Activated naive CD8-positive, alpha-beta T cell treated with anti-CD3 and anti-CD28 coated beads, Interleukin-2, amount 10 ng/mL, durations not matched to agents 7 days and 5 days (primary cell): Measurements from ENCODE around the gene ZNF492. TPM values are rescaled to one million over a fixed set of nuclear protein-coding genes. Genes with fewer than 3 reads are reported as not detected.
"Not testable (repeated sequence)": the region's sequence is repeated elsewhere in the genome, so short reads cannot be mapped to it uniquely, and the experiment has no call there.

ENCODE experiments used
- ATAC-seq: fragments of 150-1000 bp; cut with Tn5 transposase; one replicate; pipeline ENCODE4 v1.10.0; 2021; ENCODE audit warnings: low read depth, moderate library complexity
- POLR2A ChIA-PET: fragments of 350-600 bp; sonication (Branson Sonifier 250); formaldehyde crosslinking; loops from one replicate; lab custom pipeline; 2021; ENCODE audit warnings: antibody characterized with exemption; lab: Charles Lee
- DNase-seq: peaks from one replicate; pipeline ENCODE4 v3.0.0; 2021
- H3K27ac Mint-ChIP-seq: one replicate; pipeline ENCODE4 v1.8.0; 2022; ENCODE audit warnings: mild to moderate bottlenecking, mixed read lengths
- H3K27me3 Mint-ChIP-seq: one replicate; pipeline ENCODE4 v1.8.0; 2022; ENCODE audit warnings: mild to moderate bottlenecking, moderate library complexity, mixed read lengths
- H3K36me3 Mint-ChIP-seq: one replicate; pipeline ENCODE4 v1.8.0; 2021; ENCODE audit warnings: mild to moderate bottlenecking, mixed read lengths
- H3K4me1 Mint-ChIP-seq: one replicate; pipeline ENCODE4 v1.8.0; 2021; ENCODE audit warnings: mixed read lengths
- H3K4me3 Mint-ChIP-seq: one replicate; pipeline ENCODE4 v1.8.0; 2022; ENCODE audit warnings: mild to moderate bottlenecking, moderate library complexity, mixed read lengths
- H3K9me3 Mint-ChIP-seq: one replicate; pipeline ENCODE4 v1.8.0; 2021; ENCODE audit warnings: mixed read lengths
- total RNA-seq, 2 experiments: library from RNA; stranded (reverse); gene quantifications; one replicate each; pipeline ENCODE4 v1.2.3, GENCODE V29; 2021

Gene ZNF492
- total RNA-seq, 2 experiments from 2014 or later: 2.3 to 2.5 TPM

DNA sequence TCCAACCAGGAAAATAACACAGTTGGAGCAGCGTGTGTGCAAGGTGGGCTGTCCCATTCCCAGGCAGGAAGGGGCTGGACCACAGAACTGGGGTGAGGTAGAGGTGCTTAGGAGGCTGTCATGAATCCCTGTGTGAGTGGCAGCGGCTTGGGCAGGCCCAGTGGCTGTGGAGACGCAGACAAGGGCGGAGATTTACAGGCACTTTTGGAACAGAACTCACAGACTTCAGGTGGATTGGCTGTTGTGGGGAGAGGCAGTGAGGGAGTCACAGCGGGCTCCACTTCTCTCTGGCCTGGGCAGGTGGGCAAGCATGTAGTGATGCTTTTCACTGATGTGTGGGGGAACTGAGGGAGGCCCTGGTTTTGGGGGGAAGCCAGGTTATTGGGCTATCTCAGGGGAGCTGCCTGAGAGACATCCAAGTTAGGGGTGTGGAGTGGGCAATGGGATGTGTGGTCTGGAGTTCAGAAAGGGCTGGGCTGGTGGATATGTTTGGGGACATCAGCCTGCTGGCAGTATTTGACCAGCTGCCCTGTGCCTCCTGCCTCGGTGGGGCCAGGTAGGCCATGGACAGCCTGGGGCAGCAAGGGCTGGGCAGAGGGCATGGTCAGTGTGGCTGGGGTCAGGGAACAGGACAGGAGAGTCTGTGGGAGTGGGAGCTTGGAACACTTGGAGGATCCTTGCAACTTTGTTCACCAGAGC is 27.0 kb upstream of the ZNF492 start:
- DNase-seq (no peak), ATAC-seq (no peak)
- H3K27ac Mint-ChIP-seq: no peak overlapping the region
- H3K27me3 Mint-ChIP-seq: no peaks in the 10 kb centered on the region
- POLR2A ChIA-PET: no interaction called here
- H3K4me1 Mint-ChIP-seq: no peaks in the 10 kb centered on the region
- no peaks in the 10 kb centered on the region for H3K36me3 Mint-ChIP-seq
- peaks cover 25% of the 10 kb centered on the region for H3K9me3 Mint-ChIP-seq
- no peak overlapping the region for H3K4me3 Mint-ChIP-seq

DNA sequence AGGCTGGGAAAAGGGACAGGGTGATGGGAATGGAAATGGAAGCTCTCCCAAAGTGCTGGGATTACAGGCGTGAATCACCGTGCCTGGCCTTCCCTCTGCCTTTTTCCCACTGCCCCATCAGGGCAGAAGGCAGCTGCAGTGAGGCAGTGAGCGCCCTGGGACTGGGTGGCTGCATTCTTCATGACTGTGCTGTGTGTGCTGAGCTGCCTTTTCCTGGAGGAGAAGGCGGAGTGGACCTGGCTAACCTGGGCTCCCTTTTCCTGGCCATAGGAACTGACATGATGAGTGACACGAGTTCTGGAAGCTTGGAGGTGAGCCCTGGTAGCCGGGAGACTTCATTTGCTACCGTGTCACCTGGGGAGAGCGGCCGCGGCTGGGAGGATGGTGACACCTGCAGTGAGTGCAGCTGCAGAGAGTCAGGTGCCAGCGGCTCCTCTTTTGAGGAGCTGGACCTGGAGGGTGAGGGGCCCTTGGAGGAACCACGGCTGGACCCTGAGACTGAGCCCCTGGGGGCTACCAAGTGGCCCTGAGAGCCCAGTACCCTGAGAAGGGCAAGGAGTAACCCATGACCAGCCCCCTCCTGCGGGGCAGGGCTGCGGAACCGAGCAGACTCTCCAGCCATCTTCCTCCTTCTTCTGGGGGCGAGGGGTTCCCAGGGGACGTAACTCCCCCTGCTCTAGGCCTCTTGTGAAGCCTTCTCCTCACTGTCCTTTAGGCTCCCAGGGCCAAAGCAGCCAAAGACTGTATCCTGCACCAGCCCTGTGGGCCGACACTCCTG is 26.3 kb upstream of the ZNF492 start:
- H3K4me3 Mint-ChIP-seq: no peak overlapping the region
- no peaks in the 10 kb centered on the region for H3K4me1 Mint-ChIP-seq
- ATAC-seq (no peak), DNase-seq (no peak)
- H3K27me3 Mint-ChIP-seq: no peaks in the 10 kb centered on the region
- H3K27ac Mint-ChIP-seq: no peak overlapping the region
- no peaks in the 10 kb centered on the region for H3K36me3 Mint-ChIP-seq
- H3K9me3 Mint-ChIP-seq: peaks cover 25% of the 10 kb centered on the region
- POLR2A ChIA-PET: no interaction called here

DNA sequence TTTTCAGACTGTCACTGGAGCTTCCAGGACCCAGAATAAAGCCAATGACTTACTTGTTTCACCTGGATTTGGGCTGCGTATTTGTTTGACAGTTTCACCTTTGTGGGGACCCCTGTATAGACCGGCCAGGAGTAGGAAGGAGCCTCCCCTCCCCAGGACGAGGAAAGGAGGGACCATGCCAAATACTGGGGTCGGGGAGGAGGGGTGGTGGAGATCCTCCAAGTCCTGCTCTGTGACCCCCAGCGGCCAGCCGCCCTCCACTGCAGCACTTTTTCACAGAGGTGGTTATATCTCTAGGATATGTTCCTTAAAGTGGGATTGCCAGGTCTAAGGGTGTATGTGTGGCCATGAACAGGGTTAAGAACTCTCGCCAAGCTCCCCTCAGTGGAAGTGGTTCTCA is 25.7 kb upstream of the ZNF492 start:
- Mint-ChIP-seq H3K27ac (no peak overlapping the region), H3K9me3 (peaks cover 25% of the 10 kb centered on the region), H3K4me1 (no peaks in the 10 kb centered on the region), H3K4me3 (no peak overlapping the region), H3K36me3 (no peaks in the 10 kb centered on the region), H3K27me3 (no peaks in the 10 kb centered on the region)
- no peak for ATAC-seq
- no peak for DNase-seq
- POLR2A ChIA-PET: no interaction called here

DNA sequence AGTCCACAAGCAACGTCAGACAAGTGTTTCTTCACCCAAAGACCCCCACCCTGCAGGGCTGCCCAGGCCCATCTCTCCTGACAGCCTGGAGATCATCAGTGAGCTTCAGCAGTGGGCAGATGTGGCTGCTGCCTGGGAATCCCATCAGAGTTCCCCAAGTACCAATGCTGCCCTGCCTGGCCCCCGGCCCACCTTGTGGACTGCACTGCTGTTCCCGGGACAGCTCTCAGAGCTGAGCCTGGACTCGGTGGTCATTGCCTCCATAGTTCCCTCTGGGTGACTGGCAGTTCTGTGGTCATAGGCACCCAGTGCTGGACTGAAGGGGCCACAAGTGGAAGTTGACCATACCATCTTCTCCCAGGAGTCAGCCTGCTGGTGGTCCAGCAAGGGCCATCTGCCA is 24.5 kb upstream of the ZNF492 start:
- POLR2A ChIA-PET: no interaction called here
- Mint-ChIP-seq H3K27me3 (no peaks in the 10 kb centered on the region), H3K9me3 (peaks cover 23% of the 10 kb centered on the region), H3K4me3 (no peak overlapping the region), H3K4me1 (no peaks in the 10 kb centered on the region), H3K27ac (no peak overlapping the region), H3K36me3 (no peaks in the 10 kb centered on the region)
- DNase-seq (no peak), ATAC-seq (no peak)

DNA sequence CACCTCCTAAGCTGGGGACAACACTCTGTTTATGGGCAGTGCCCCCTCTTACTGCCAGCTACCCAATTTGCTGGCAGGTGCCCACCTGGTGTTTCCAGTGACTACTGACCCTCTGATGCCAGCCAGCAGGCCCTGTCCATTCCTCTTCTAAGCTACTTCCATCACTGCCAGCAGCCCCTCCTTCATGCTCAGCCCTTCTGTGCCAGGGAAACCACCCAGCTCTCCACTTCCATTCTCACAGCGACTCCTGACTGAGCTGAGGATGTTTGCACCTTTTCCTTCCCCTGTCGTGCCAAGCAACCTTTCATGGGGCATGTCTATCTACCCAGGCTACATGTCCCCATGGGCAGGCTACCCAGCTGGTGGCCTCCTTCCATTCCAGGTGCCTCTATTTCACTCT is 24.0 kb upstream of the ZNF492 start:
- Mint-ChIP-seq H3K4me3 (no peak overlapping the region), H3K9me3 (peaks cover 23% of the 10 kb centered on the region), H3K36me3 (no peaks in the 10 kb centered on the region), H3K27ac (no peak overlapping the region), H3K27me3 (no peaks in the 10 kb centered on the region), H3K4me1 (no peaks in the 10 kb centered on the region)
- DNase-seq: no peak
- POLR2A ChIA-PET: no interaction called here
- ATAC-seq: no peak

DNA sequence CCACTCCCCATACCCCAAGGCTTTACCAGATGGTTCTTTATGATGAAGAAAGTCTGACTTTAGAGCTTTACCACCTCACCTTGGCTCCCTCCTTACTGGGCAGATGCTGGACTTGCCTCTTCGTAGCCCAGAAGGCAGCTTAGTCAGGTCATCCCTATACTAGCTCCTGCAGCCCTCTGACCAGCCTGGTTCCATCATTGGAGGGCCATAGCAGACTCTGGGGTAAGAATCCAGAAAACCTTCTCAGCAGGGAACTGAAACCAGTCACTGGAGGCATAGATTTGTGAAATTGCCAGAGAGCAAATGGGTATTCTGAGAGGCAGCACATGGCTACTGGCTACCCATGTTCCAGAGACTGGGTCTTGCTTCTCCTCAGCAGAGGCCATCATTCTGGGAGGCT is 21.8 kb upstream of the ZNF492 start:
- Mint-ChIP-seq H3K9me3 (peaks cover 17% of the 10 kb centered on the region), H3K36me3 (no peaks in the 10 kb centered on the region), H3K27ac (no peak overlapping the region), H3K4me3 (no peak overlapping the region), H3K27me3 (no peaks in the 10 kb centered on the region), H3K4me1 (no peaks in the 10 kb centered on the region)
- ATAC-seq (no peak), DNase-seq (no peak)
- POLR2A ChIA-PET: no interaction called here

DNA sequence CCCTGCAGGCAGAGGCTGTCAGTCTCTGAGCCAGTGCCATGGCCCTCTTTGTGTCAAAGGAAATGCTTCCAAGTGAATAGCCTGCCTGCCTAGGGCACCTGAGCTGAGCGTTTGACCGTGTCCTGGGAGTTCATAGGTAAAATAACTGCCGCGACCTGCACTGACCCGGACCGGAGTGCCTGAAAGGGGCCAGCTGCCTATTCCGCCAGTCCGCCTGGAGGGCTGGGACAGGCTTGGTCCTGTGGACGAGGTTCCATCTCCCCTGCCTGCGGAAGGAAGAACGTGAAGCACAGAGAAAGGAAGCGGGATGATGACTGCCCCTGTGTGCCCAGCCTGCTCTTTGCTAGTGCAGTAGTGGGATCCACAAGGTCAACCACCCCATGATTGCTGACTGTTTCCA is 17.5 kb upstream of the ZNF492 start:
- DNase-seq (no peak), ATAC-seq (no peak)
- H3K4me3 Mint-ChIP-seq: no peak overlapping the region
- peaks cover 13% of the 10 kb centered on the region for H3K9me3 Mint-ChIP-seq
- POLR2A ChIA-PET: no interaction called here
- H3K27me3 Mint-ChIP-seq: no peaks in the 10 kb centered on the region
- H3K36me3 Mint-ChIP-seq: no peaks in the 10 kb centered on the region
- H3K4me1 Mint-ChIP-seq: no peaks in the 10 kb centered on the region
- H3K27ac Mint-ChIP-seq: no peak overlapping the region

DNA sequence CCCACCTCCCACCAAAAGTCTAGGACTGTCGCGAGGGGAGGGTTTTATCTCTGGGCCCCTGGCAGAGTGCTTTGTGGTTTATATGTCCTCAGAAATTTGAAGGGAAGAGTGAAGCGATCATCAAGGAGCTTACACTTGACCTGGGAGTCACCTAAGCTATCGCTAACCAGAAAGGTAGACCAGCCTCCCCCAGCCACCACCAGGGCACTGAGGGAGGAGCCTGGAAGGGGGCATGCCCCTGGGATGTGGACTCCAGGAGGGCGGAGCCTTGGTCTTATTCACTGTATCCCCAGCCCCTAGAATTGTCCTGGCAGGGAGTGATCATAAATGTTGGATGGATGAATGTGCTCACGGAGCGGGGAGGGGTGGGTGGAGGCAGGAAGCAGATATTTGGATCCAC is 16.9 kb upstream of the ZNF492 start:
- H3K4me3 Mint-ChIP-seq, H3K4me1 Mint-ChIP-seq, H3K27me3 Mint-ChIP-seq, H3K27ac Mint-ChIP-seq, H3K36me3 Mint-ChIP-seq, ATAC-seq, DNase-seq, POLR2A ChIA-PET: not testable (repeated sequence)
- H3K9me3 Mint-ChIP-seq: peaks cover 12% of the 10 kb centered on the region

DNA sequence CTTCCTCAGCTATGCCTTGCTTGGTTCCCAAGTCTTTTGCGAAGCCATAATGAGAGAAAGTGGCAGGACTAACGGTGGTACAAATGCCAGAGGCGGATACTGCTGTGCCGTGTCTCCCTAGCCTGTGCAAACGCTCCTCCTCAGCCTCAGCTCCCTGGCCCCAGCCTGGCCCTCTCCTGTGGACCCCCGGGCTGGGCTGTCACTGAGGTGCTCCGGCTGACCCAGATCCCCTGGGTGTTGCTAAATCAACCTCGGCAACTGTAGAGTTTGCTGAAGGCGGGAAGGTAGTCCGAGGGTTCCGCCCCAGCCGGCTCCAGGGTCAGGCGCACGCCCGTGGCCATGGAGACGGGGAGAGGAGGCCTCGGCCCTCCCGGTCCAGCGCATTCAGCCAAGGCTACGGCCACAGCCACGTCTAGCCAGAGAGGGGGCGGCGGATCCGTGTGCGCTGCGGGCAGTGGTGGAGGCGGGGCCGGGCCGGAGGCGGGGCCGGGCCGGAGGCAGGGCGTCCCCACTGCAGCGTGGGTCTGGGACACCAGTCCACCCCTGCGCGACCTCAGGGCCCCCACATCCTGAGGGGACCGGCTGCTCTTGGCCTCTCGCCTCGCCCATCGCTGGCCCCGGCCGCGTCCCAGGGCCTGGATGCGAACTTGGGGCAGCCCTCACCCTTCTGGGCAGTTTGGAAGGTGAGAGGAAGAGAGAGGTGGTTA is 16.4 kb upstream of the ZNF492 start:
- peaks cover 12% of the 10 kb centered on the region for H3K9me3 Mint-ChIP-seq
- POLR2A ChIA-PET: no interaction called here
- H3K36me3 Mint-ChIP-seq: no peaks in the 10 kb centered on the region
- ATAC-seq: no peak
- no peak for DNase-seq
- no peak overlapping the region for H3K4me3 Mint-ChIP-seq
- no peak overlapping the region for H3K27ac Mint-ChIP-seq
- H3K27me3 Mint-ChIP-seq: no peaks in the 10 kb centered on the region
- H3K4me1 Mint-ChIP-seq: no peaks in the 10 kb centered on the region

DNA sequence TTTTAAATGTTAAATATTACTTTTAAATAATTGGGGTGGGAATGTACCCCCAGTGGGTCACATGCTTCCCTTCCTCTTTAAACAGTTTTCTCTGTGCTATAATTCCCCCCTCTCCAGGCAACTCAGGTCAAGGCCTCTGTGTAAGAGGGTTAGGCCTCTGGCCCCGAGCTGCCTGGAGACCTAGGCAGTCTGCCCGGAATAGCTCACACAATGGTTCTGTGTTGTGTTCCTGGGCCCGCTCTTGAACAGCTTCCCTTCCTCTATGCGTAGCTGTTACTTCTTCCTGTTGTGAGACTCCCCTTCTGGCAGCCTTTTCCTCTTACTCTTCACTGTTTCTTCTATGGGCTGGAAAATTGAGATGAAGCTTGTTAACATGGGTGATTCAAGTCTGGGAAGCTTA is 14.8 kb upstream of the ZNF492 start:
- Mint-ChIP-seq H3K4me1 (no peaks in the 10 kb centered on the region), H3K27me3 (no peaks in the 10 kb centered on the region), H3K9me3 (peaks cover 9% of the 10 kb centered on the region), H3K27ac (no peak overlapping the region), H3K36me3 (no peaks in the 10 kb centered on the region), H3K4me3 (no peak overlapping the region)
- POLR2A ChIA-PET: no interaction called here
- ATAC-seq (no peak), DNase-seq (no peak)

DNA sequence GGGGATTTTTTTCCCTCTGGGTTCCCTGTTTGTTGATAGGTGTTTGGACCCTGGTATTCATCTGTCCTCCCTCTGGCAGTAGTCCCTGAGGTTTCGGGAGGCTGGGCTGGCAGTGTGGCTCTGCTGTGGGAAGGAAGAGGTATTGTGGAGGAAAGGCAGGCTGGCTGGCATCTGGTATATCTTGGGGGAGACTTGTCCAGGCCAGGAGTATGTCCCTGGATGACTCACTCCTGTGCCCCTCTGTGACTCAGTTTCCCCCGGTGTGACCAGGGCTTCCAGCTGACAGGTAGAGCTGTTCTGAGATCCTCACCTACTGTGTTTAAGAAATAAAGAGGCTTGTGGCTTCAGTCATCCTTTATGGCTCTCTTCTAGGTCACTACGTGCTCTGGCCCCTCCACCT is 14.2 kb upstream of the ZNF492 start:
- POLR2A ChIA-PET: no interaction called here
- Mint-ChIP-seq H3K4me3 (no peak overlapping the region), H3K4me1 (no peaks in the 10 kb centered on the region), H3K27me3 (no peaks in the 10 kb centered on the region), H3K27ac (no peak overlapping the region), H3K36me3 (no peaks in the 10 kb centered on the region), H3K9me3 (peaks cover 9% of the 10 kb centered on the region)
- DNase-seq (no peak), ATAC-seq (no peak)

DNA sequence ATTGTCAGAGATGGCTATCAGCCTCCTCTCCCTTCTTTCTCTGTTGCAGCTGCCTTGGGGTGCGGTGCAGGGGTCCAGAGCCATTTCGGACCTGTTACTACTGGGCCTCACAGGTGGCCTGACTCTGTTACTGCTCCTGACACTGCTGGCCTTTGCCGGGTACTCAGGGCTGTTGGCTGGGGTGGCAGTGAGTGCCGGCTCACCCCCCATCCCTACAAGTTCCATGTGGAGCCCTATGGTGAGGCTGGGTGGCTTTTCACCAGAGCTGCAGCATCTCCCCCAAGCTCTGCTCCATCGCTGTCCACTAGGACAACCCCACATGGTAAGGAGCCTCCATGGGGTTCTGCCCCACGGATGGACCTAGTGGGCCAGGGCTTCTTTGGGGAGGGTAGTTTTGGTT is 13.7 kb upstream of the ZNF492 start:
- Mint-ChIP-seq H3K4me3 (no peak overlapping the region), H3K4me1 (no peaks in the 10 kb centered on the region), H3K36me3 (no peaks in the 10 kb centered on the region), H3K27me3 (no peaks in the 10 kb centered on the region), H3K27ac (no peak overlapping the region), H3K9me3 (peaks cover 7% of the 10 kb centered on the region)
- POLR2A ChIA-PET: no interaction called here
- ATAC-seq (no peak), DNase-seq (no peak)

DNA sequence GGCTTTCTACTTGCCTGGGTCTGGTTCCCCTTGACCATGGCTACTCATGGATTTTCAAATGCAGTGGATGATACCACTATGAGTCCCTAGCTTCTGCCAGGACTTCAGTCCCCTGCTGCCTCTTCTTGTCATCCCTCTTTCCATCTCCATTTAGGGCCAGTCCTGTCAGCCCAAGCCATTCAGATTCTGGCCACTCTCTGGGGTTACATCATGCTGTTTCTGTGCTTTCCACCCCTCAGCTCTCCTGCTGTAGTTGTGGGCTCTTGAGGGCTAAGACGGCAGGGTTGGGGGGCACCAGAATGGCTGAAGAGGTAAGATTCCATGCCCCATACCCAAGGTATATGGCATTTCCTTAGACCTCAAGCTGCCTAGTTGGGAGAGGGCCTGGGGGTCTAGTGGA is 13.2 kb upstream of the ZNF492 start:
- Mint-ChIP-seq H3K27ac (no peak overlapping the region), H3K27me3 (no peaks in the 10 kb centered on the region), H3K9me3 (peaks cover 8% of the 10 kb centered on the region), H3K4me1 (no peaks in the 10 kb centered on the region), H3K36me3 (no peaks in the 10 kb centered on the region), H3K4me3 (no peak overlapping the region)
- DNase-seq (no peak), ATAC-seq (no peak)
- POLR2A ChIA-PET: no interaction called here

DNA sequence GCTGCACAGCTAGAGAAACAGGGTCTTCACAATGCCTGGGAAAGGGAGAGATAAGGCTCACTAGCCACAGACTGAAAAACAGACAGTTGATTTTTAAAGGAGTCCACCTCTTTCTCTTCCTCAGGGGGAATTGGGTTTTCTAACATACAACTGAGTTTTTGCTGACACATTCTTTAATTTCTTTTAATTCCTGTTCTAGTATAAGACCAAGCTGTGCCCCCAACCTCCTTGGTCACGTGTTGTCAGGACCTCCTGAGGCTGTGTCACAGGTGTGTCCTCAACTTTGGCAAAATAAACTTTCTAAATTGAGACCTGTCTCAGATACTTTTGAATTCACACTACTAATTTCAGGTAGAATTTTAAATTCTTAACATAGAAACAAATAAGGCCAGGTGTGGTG is 12.1 kb upstream of the ZNF492 start:
- POLR2A ChIA-PET: no interaction called here
- H3K9me3 Mint-ChIP-seq: peaks cover 9% of the 10 kb centered on the region
- DNase-seq: no peak
- no peak overlapping the region for H3K4me3 Mint-ChIP-seq
- no peaks in the 10 kb centered on the region for H3K4me1 Mint-ChIP-seq
- H3K27me3 Mint-ChIP-seq: no peaks in the 10 kb centered on the region
- ATAC-seq: no peak
- H3K27ac Mint-ChIP-seq: no peak overlapping the region
- H3K36me3 Mint-ChIP-seq: no peaks in the 10 kb centered on the region
